ENCODE results near the gene TPD52L2.
"Not testable (repeated sequence)": the region's sequence is repeated elsewhere in the genome, so short reads cannot be mapped to it uniquely, and the experiment has no call there.

The TPD52L2 gene

DNA sequence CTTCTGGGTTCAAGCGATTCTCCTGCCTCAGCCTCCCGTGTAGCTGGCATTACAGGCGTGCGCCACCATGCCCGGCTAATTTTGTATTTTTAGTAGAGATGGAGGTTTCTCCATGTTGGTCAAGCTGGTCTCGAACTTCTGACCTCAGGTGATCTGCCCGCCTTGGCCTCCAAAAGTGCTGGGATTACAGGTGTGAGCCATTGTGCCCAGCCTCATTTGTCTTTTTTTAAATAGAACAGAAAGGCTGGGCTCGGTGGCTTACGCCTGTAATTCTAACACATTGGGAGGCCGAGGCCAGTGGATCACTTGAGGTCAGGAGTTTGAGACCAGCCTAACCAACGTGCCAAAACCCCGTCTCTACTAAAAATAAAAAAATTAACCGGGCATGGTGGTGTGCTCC is 2.0 kb downstream of the TPD52L2 start:
- not testable (repeated sequence) for H3K27ac Mint-ChIP-seq; ATAC-seq (replicated peaks); H3K9me3 Mint-ChIP-seq; DNase-seq; H3K27me3 Mint-ChIP-seq
- Mint-ChIP-seq H3K36me3 (peaks cover 22 to 28% of the 10 kb centered on the region in 2 donors), H3K4me1 (peaks cover 21 to 28% of the 10 kb centered on the region in 2 donors), H3K4me3 (peak overlapping the region in 1 of 2 donors; percentile 39)

DNA sequence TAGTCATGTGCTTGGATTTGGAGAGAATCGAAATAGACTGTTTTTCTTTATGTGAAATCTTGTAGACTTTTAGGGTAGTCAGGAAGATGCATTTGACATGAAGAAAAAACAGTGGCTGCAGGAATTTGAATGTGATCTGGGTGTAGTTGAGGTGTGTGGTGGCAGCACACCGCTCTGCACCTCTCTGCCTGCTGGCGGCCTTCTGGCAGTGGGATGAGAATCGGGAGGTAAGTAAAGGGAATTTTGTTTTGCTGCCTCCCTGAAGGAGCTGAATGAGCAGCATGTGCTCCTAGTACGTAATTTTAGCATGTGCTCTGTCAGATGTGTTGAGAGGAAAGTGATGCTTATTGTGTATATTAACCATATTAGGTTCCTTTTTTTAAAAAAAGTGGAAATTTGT is 3.2 kb downstream of the TPD52L2 start:
- Mint-ChIP-seq H3K27ac (no peak overlapping the region), H3K4me1 (peaks cover 17 to 25% of the 10 kb centered on the region in 2 donors), H3K4me3 (no peak overlapping the region), H3K36me3 (peaks cover 18 to 29% of the 10 kb centered on the region in 2 donors), H3K9me3 (no peaks in the 10 kb centered on the region), H3K27me3 (no peaks in the 10 kb centered on the region)
- DNase-seq (no peak), ATAC-seq (replicated peaks) (no peak)

DNA sequence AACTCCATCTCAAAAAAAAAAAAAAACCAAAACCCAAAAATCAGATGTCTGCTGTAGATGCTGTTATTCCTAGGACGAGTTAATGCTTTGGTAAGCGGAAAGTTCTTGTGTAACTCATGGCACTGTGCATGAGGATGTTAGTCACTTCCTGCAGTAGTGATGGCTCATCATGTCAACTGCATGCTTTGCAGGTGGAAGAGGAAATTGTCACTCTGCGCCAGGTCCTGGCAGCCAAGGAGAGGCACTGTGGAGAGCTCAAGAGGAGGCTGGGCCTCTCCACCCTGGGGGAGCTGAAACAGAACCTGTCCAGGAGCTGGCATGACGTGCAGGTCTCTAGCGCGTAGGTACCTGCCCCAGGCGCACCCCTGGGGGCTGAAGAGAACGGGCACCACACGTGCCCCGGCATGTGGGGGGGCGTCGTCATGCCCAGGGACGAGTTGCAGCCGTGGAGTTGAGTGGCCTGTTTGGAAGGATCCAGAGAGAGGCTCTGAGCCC is 8.5 kb downstream of the TPD52L2 start:
- Mint-ChIP-seq H3K9me3 (no peaks in the 10 kb centered on the region), H3K4me1 (peaks cover 0 to 4% of the 10 kb centered on the region in 2 donors), H3K27me3 (no peaks in the 10 kb centered on the region), H3K4me3 (no peak overlapping the region), H3K27ac (no peak overlapping the region), H3K36me3 (peaks cover 31 to 44% of the 10 kb centered on the region in 2 donors)
- ATAC-seq (replicated peaks): no peak
- DNase-seq: no peak

DNA sequence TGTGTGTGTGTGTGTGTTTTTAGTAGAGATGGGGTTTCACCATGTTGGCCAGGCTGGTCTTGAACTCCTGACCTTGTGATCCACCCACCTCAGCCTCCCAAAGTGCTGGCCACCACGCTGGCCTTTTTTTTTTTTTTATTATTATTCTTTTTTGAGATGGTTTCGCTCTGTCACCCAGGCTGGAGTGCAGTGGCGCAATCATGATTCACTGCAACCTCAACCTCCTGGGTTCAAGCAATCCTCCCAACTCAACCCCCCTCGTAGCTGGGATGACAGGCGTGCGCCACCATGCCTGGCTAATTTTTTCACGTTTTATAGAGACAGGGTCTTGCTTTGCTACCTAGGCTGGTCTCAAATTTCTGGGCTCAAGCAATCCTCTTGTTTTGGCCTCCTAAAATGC is 9.2 kb downstream of the TPD52L2 start:
- not testable (repeated sequence) for H3K4me3 Mint-ChIP-seq; H3K9me3 Mint-ChIP-seq; H3K27ac Mint-ChIP-seq; H3K27me3 Mint-ChIP-seq; DNase-seq; H3K4me1 Mint-ChIP-seq; ATAC-seq (replicated peaks)
- peaks cover 32 to 40% of the 10 kb centered on the region in 2 donors for H3K36me3 Mint-ChIP-seq

DNA sequence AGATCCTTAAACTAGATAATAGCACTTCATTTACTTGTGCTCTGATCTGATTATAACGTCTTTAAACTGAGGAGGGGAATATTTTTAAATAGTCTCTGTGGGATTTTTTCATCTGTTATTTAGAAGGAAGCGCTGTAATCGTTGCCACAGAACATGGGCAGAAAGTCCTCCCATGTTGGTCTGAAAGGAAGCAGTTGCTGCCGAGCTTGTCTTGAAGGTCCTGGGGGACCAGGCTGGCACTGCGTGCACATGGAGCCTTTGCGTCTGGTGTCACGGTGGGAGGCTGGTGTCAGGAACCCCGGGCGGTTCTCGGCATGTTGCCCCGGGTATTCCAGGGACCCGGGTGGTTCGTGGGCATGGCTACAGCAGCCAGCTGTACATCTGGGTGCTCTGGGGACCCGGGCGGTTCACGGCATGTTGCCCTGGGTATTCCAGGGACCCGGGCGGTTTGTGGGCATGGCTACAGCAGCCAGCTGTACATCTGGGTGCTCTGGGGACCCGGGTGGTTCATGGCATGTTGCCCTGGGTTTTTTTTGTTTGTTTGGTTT is 11.5 kb downstream of the TPD52L2 start:
- Mint-ChIP-seq H3K27ac (no peak overlapping the region), H3K27me3 (no peaks in the 10 kb centered on the region), H3K36me3 (peaks cover 26 to 38% of the 10 kb centered on the region in 2 donors), H3K9me3 (no peaks in the 10 kb centered on the region), H3K4me1 (peaks cover 0 to 6% of the 10 kb centered on the region in 2 donors), H3K4me3 (no peak overlapping the region)
- ATAC-seq (replicated peaks) (no peak), DNase-seq (no peak)

DNA sequence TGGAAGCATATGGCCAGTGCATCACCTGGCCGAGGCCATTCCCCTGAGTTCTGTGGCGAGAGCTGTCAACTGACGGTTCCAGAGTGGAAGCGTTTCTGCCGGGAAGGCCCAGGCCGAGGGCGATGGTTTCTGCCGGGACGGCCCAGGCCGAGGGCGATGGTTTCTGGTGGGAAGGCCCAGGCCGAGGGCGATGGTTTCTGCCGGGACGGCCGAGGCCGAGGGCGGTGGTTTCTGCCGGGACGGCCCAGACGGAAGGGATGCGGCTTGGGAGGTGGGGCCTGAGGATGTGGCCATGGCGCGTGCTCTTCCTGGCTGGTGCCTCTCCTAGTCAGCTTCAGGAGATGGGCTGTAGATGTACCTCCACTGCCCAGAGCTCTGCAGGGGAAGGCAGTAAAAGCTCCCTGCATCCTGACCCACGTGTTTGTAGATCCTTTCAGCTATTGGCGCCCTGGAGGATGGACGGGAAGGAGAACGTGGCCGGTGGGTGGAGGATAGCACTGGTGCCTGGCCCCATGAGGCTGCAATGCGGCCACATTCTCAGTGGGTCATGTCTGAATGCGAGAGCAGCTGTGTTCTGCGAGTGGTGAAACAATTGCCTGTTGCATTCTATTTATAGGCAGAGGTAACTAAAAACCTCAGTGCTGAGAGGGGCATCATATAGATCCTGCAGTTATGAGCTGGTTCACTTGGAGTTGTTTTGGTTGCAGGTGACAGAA is 12.8 kb downstream of the TPD52L2 start:
- ATAC-seq (replicated peaks) (no peak), DNase-seq (no peak)
- Mint-ChIP-seq H3K27ac (no peak overlapping the region), H3K36me3 (peaks cover 29 to 42% of the 10 kb centered on the region in 2 donors), H3K27me3 (no peaks in the 10 kb centered on the region), H3K9me3 (no peaks in the 10 kb centered on the region), H3K4me3 (no peak overlapping the region), H3K4me1 (peaks cover 0 to 6% of the 10 kb centered on the region in 2 donors)

DNA sequence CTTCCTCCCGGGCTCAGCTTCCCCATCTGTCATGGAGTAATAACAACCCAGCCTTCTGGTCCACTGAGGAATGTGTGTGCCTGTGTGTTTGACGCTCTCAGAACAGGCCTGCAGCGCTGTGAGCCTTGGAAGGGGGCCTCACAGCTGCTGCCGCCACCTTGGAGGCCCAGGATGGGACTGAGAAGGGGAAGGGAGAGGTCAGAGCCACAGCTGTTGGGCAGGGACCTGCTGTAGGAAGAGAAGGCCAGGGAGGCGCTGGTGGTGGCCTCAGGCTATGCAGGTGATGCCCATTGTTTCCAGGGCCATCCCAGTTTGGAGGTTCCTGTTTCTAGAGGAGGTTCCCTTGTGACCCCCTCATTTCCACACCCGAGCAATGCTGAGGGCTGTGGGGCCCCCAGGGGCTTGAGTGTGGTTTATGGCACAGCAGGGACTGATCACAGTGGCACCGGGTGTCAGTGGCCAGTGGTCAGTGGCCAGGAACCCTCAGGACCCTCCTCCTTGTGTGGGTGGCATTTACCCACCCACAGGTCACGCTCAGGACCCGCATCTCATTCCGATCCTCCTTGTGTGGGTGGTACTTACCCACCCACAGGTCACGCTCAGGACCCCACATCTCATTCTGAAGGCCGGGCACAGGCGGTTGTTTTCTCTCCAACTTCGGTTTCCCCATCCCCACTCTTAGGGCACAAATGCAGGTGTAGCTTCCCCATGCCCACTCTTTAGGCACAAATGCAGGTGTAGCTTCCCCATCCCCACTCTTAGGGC is 14.0 kb downstream of the TPD52L2 start:
- DNase-seq (no peak), ATAC-seq (replicated peaks) (no peak)
- Mint-ChIP-seq H3K4me3 (no peak overlapping the region), H3K27me3 (no peaks in the 10 kb centered on the region), H3K27ac (no peak overlapping the region), H3K9me3 (no peaks in the 10 kb centered on the region), H3K36me3 (peaks cover 27 to 43% of the 10 kb centered on the region in 2 donors), H3K4me1 (peaks cover 0 to 4% of the 10 kb centered on the region in 2 donors)

DNA sequence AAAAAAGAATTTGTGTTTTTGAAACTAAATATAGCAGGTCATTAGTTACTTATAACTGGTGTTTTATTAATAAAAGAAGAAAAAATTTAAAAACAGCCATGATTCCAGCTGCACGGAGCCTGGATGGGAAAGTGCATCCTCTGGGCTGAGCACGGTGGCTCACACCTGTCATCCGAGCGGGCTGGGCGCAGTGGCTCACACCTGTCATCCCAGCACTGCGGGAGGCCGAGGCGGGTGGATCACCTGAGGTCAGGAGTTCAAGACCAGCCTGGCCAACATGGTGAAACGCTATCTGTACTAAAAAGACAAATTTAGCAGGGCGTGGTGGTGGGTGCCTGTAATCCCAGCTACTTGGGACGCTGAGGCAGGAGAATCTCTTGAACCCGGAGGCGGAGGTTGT is 15.8 kb downstream of the TPD52L2 start:
- not testable (repeated sequence) for ATAC-seq (replicated peaks)
- H3K4me1 Mint-ChIP-seq: peaks cover 14 to 15% of the 10 kb centered on the region in 2 donors

DNA sequence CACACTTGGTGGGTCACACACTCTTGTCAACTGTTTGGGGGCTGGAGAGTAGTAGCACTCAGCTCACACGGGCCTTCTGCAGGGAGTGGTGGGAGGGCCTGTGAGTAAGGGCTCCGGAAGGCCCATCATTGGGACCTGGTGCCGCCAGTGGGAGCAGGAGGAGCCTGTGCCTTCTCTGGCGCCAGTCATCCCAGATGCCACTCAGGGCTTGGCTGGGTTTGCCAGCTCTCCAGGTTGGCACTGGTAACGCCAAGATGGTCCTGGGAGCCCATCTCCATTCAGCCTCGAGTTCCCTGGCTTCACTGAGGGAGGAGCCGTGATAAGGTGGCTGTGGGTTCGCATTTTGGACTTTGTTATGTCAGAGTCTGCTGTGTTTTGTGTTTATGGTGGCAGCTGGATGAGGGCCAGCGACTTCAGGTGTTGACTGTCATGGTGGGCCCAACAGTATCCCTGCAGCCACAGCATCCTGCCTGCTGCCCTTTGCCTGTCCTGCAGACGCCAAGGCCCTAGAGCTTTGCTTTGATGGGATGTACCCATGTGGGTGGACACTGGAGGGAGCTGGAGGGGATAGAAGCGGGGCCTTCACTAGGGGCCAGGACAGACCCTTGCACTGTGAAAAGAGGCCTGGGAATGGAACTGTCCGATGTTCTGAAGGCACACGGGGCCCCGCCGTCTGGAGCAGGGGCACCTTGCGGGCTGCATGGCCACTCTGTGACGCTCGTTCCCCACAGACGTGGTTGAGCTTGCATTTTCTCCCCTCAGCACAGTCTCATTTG is 16.6 kb downstream of the TPD52L2 start:
- no peak for ATAC-seq (replicated peaks)
- Mint-ChIP-seq H3K4me1 (peaks cover 14 to 17% of the 10 kb centered on the region in 2 donors), H3K9me3 (no peaks in the 10 kb centered on the region), H3K4me3 (no peak overlapping the region), H3K36me3 (peaks cover 23 to 40% of the 10 kb centered on the region in 2 donors), H3K27ac (no peak overlapping the region), H3K27me3 (no peaks in the 10 kb centered on the region)
- DNase-seq: no peak

More for the DNA sequence above, 15.8 kb downstream of the TPD52L2 start:
- H3K27me3 Mint-ChIP-seq, H3K9me3 Mint-ChIP-seq, DNase-seq, H3K4me3 Mint-ChIP-seq: not testable (repeated sequence)
- Mint-ChIP-seq H3K27ac (peak overlapping the region; percentile 31), H3K36me3 (peaks cover 28 to 46% of the 10 kb centered on the region in 2 donors)

DNA sequence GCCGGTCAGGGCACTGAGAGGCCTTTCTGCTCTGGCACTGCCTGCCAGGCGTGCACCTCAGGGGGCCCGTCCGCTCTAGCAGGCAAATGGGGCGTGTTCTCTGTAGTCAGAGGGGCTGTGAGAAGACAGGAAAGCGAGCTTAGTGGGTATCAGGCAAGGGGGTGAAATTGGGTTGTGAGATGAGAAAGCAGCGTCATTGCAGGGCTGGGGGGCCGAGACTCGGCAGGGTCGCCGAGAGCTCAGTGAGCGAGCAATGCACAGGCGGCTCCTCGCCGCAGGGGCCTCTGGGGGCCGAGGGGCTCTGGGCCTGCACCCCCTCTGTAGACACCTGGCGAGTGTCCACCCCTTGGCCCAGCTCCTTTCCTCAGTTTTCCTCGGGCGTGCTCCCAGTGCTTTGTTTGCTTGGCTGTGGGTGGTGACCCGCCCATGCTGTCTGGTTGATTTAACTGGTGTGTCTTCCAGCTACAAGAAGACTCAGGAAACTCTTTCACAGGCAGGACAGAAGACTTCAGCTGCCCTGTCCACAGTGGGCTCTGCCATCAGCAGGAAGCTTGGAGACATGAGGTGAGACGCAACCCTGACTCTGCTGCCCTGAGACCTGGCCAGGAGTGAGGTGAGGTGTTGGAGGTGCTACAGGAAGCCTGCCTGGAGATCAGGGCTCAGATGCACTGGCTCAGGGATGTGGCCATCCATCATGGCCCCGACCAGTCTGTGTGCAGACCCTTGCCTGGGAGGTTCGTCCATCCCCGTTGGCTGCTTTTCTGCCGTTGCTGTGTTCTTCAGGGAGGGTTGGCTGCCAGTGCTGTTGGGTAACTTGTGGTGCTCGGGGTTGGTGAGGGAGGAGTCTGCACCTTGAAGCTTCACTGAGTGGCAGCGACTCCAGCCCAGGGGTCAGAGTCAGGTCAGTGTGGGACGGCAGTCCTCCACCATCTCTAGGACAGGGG is 17.5 kb downstream of the TPD52L2 start:
- Mint-ChIP-seq H3K27me3 (no peaks in the 10 kb centered on the region), H3K4me1 (peaks cover 15 to 17% of the 10 kb centered on the region in 2 donors), H3K27ac (no peak overlapping the region), H3K36me3 (peaks cover 30 to 48% of the 10 kb centered on the region in 2 donors), H3K9me3 (no peaks in the 10 kb centered on the region), H3K4me3 (no peak overlapping the region)
- ATAC-seq (replicated peaks) (no peak), DNase-seq (no peak)

DNA sequence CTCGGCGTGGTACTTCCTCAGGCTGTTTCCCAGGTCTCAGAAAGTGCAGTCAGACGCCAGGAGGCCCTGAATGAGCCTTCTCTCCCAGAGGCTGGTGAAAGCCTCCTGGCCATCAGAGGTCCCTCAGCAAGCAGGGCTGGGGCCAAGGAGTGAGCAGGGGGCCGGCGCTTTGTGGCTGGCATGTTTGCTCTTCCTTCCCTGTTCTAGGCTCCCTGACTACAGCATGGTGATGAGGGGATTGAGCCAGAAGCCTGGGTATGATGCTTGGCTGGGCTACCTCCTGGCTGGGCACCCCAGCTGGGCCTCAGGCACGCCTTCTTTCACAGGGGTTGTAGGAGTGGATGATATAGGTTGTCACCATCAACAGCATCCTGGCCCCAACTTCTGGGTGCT is 18.1 kb downstream of the TPD52L2 start:
- peaks cover 30 to 46% of the 10 kb centered on the region in 2 donors for H3K36me3 Mint-ChIP-seq
- no peak for ATAC-seq (replicated peaks)

DNA sequence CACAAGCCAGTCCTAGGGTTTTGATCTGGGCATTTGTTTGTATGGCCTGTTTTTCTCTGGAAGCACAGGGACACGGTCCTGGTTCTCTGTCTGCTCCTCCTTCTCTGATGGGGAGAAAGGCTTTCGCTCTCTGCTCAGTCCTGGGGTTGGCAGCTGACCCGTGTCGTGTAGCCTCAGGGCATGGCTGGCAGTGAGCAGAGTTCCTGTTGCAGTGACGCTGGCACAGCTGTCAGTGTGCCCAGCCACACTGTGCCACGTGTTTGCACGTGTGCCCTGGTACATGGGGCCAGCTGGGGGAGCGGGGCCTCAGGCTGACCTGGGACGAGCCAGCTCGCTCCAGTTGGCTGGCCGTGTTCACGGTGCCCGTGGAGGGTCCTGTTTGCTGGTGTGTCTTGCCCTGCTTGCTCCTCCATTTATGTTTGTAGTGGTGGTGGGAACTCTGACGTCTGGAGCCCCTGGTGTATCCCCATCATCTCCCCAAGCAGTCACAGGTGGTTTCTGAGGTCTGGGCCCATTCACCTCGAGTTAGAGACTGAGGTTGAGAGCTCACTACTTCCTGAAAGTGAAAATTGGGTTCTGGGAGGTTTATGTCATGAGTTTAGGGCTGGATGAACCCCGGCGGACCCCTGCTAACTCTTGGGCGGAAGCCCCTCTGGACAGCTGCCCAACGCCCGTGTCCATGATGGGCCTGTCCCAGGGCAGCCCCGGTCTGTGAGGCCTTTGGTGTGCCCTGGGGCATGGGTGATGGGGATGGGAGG is 19.6 kb downstream of the TPD52L2 start:
- H3K27me3 Mint-ChIP-seq: no peaks in the 10 kb centered on the region
- H3K36me3 Mint-ChIP-seq: peaks cover 27 to 49% of the 10 kb centered on the region in 2 donors
- ATAC-seq (replicated peaks) (peak; percentile 16 to 27), DNase-seq (no peak)
- no peak overlapping the region for H3K27ac Mint-ChIP-seq
- peaks cover 13 to 17% of the 10 kb centered on the region in 2 donors for H3K4me1 Mint-ChIP-seq
- no peaks in the 10 kb centered on the region for H3K9me3 Mint-ChIP-seq
- no peak overlapping the region for H3K4me3 Mint-ChIP-seq

More for the DNA sequence above, 18.1 kb downstream of the TPD52L2 start:
- Mint-ChIP-seq H3K27ac (no peak overlapping the region), H3K4me3 (no peak overlapping the region), H3K4me1 (peaks cover 15 to 17% of the 10 kb centered on the region in 2 donors), H3K27me3 (no peaks in the 10 kb centered on the region), H3K9me3 (no peaks in the 10 kb centered on the region)
- no peak for DNase-seq

Data from stimulated activated naive B cell treated with anti-CD40 and anti-IgM and Interleukin-4, amounts not matched to agents 10 μg/mL and 1 μg/mL and 100 μg/mL, for 72 hours (primary cell).